ENCODE results near the gene ZDHHC11.
"Not testable (repeated sequence)": the region's sequence is repeated elsewhere in the genome, so short reads cannot be mapped to it uniquely, and the experiment has no call there.

DNA sequence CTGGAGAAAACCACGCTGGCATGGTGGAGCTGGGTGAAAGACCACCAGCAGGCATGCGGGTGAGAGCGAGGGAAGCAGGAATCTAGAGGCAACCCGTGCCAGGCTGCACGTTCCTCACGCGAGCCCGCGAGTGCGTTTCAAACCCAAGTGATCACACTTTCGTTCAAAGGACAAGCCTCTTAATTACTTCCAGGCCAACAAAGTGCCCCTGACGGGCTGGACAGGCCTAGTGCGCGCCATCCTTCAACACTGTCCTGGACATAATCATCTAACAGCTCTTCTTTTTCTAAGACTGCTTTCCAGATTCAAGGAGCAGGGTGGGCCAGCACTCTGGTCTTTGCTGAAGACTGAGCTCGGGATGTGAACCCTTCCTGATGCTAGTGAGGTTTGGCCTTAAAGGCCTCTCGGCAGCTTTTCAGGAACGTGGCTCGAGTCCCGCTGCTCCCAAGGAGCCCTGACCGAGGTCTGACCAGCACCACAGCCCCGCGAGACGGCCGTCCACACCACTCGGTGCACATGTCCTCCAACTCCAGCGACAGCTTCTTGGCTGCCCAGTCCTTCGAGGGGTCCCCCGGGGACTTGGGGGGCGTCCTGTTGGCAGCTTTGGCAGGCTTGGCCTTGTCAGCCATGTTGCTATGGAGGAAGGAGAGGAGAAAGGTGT lies 81.2 kb downstream of the ZDHHC11 start:
- TF ChIP-seq, protein P1, sequence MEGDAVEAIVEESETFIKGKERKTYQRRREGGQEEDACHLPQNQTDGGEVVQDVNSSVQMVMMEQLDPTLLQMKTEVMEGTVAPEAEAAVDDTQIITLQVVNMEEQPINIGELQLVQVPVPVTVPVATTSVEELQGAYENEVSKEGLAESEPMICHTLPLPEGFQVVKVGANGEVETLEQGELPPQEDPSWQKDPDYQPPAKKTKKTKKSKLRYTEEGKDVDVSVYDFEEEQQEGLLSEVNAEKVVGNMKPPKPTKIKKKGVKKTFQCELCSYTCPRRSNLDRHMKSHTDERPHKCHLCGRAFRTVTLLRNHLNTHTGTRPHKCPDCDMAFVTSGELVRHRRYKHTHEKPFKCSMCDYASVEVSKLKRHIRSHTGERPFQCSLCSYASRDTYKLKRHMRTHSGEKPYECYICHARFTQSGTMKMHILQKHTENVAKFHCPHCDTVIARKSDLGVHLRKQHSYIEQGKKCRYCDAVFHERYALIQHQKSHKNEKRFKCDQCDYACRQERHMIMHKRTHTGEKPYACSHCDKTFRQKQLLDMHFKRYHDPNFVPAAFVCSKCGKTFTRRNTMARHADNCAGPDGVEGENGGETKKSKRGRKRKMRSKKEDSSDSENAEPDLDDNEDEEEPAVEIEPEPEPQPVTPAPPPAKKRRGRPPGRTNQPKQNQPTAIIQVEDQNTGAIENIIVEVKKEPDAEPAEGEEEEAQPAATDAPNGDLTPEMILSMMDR (optimal IDR thresholded peaks at IDR 0.05 in 1 of 3, IDR thresholded peaks at IDR 0.05 in 1 of 3, conservative IDR thresholded peaks at IDR 0.05 in 1 of 3; ENCODE audit: extremely low read depth in 1 of 3, insufficient read depth in 2 of 3, low read length in 3 of 3), result not testable (repeated sequence)
- TF ChIP-seq EZH2 (IDR thresholded peaks at IDR 0.05; ENCODE audit: low read length), result not testable (repeated sequence)

Measured in keratinocyte (primary cell).